ENCODE results near the gene SLC13A5. TPM values are rescaled to one million over a fixed set of nuclear protein-coding genes. Genes with fewer than 3 reads are reported as not detected.

SLC13A5 gene
- total RNA-seq, 1 donor from 2014 or later: not detected

GRCh38 chr17:6651354-6651918, 61.7 kb downstream of the SLC13A5 start, which contains the start of the genes C17orf100 and MED31:
Gene C17orf100, plus strand, starts transcription at chr17:6651762. Its CDS starts 152 bp downstream, at chr17:6651914.
Gene MED31, minus strand, starts transcription at chr17:6651605. Its CDS starts 77 bp downstream, at chr17:6651528.
- TF ChIP-seq CTCF (IDR thresholded peaks at IDR 0.05): no peak
- Histone ChIP-seq H3K36me3 (peaks cover 32% of the 10 kb centered on the region), H3K4me1 (peaks cover 21% of the 10 kb centered on the region), H3K27ac (peak within 1 kb of the TSS; percentile 98), H3K4me3 (peak within 1 kb of the TSS; percentile 84), H3K9me3 (no peaks in the 10 kb centered on the region), H3K27me3 (peaks cover 12% of the 10 kb centered on the region)
- DNase-seq (peak; percentile 98), ATAC-seq (peak; percentile 99)
- intact Hi-C loops (cut with DNase I): no loop called here

GRCh38 chr17:6648181-6648580, 65.0 kb downstream of the SLC13A5 start:
- no peak for DNase-seq

GRCh38 chr17:6643451-6644125, 69.6 kb downstream of the SLC13A5 start:
- intact Hi-C loops (cut with DNase I): no loop called here
- no peaks in the 10 kb centered on the region for H3K27me3 ChIP-seq
- no peak for ATAC-seq
- no peaks in the 10 kb centered on the region for H3K9me3 ChIP-seq
- no peak overlapping the region for H3K27ac ChIP-seq
- no peak for TF ChIP-seq CTCF (IDR thresholded peaks at IDR 0.05)
- H3K36me3 ChIP-seq: peaks cover 54% of the 10 kb centered on the region
- peaks cover 25% of the 10 kb centered on the region for H3K4me1 ChIP-seq
- H3K4me3 ChIP-seq: no peak overlapping the region
- no peak for DNase-seq

More at GRCh38 chr17:6648181-6648580, 65.0 kb downstream of the SLC13A5 start:
- Histone ChIP-seq H3K9me3 (no peaks in the 10 kb centered on the region), H3K4me1 (peaks cover 21% of the 10 kb centered on the region), H3K4me3 (no peak overlapping the region), H3K36me3 (peaks cover 63% of the 10 kb centered on the region), H3K27me3 (no peaks in the 10 kb centered on the region), H3K27ac (no peak overlapping the region)
- ATAC-seq: no peak
- TF ChIP-seq CTCF (IDR thresholded peaks at IDR 0.05): no peak
- intact Hi-C loops (cut with DNase I): no loop called here

GRCh38 chr17:6642592-6642991, 70.6 kb downstream of the SLC13A5 start:
- peaks cover 46% of the 10 kb centered on the region for H3K36me3 ChIP-seq
- peaks cover 29% of the 10 kb centered on the region for H3K4me1 ChIP-seq
- no peaks in the 10 kb centered on the region for H3K27me3 ChIP-seq
- DNase-seq: no peak
- no peaks in the 10 kb centered on the region for H3K9me3 ChIP-seq
- intact Hi-C loops (cut with DNase I): no loop called here
- no peak overlapping the region for H3K4me3 ChIP-seq
- no peak for ATAC-seq
- no peak overlapping the region for H3K27ac ChIP-seq
- no peak for TF ChIP-seq CTCF (IDR thresholded peaks at IDR 0.05)

GRCh38 chr17:6641247-6641863, 71.8 kb downstream of the SLC13A5 start:
- no peak for TF ChIP-seq CTCF (IDR thresholded peaks at IDR 0.05)
- Histone ChIP-seq H3K4me1 (peaks cover 29% of the 10 kb centered on the region), H3K9me3 (no peaks in the 10 kb centered on the region), H3K27me3 (no peaks in the 10 kb centered on the region), H3K27ac (peak overlapping the region; percentile 92), H3K4me3 (peak overlapping the region; percentile 99), H3K36me3 (peaks cover 34% of the 10 kb centered on the region)
- intact Hi-C loops (cut with DNase I): no loop called here
- ATAC-seq (peak; percentile 3), DNase-seq (no peak)

Data from upper lobe of right lung (tissue), 1 donor.